SK-N-SH (cell line): ENCODE results near the gene PIPOX. TPM values are rescaled to one million over a fixed set of nuclear protein-coding genes. Genes with fewer than 3 reads are reported as not detected.

Experiments
- CTCF ChIA-PET: fragments of 300-600, 350-600 bp; formaldehyde crosslinking; extraction: SDS; loops from one replicate; lab custom pipeline; 2021; lab: Yijun Ruan, JAX
- POLR2A ChIA-PET: fragments of 350-600 bp; sonication (Branson Sonifier 250); formaldehyde crosslinking; extraction: SDS; loops from one replicate; lab custom pipeline; 2020; ENCODE audit warnings: antibody characterized with exemption, inconsistent platforms; lab: Yijun Ruan, JAX
- DNase-seq: peaks from one replicate; pipeline ENCODE4 v3.0.0; 2012
- H2AFZ ChIP-seq: fragments of 200-600 bp; sonication (generic); 2 replicates; pipeline ENCODE4 v1.8.1; 2016; ENCODE audit warnings: antibody characterized with exemption, mild to moderate bottlenecking, low read depth
- H3F3A ChIP-seq: fragments of 200-600 bp; sonication (generic); replicated peaks from 2 replicates; pipeline ENCODE3; 2016; ENCODE audit warnings: antibody characterized with exemption, mild to moderate bottlenecking; ENCODE audit not compliant: insufficient read depth
- H3K27ac ChIP-seq, 2 experiments: fragments of 200-500 bp in 1 of 2; fragments of 200-600 bp in 1 of 2; sonication (Bioruptor generic) in 1 of 2; sonication (generic), shearing (Covaris generic) in 1 of 2; 2 replicates each; pipeline versions ENCODE4 v1.5.1 to v1.6.1; 2014 to 2016; ENCODE audit warnings: low read depth in 2 of 2, inconsistent platforms in 1 of 2, low read length in 1 of 2, mild to moderate bottlenecking in 1 of 2, mixed read lengths in 1 of 2
- H3K27me3 ChIP-seq: fragments of 200-600 bp; sonication (generic), shearing (Covaris generic); 2 replicates; pipeline ENCODE4 v1.6.1; 2016; ENCODE audit warnings: mixed run types; ENCODE audit not compliant: insufficient read depth
- H3K36me3 ChIP-seq, 2 experiments: fragments of 200-500 bp in 1 of 2; fragments of 200-600 bp in 1 of 2; sonication (Bioruptor generic) in 1 of 2; sonication (generic) in 1 of 2; replicated peaks in 1 of 2; 2 replicates each; pipeline versions ENCODE3 to v1.5.1; 2014 to 2016; ENCODE audit warnings: low read length in 1 of 2, mild to moderate bottlenecking in 1 of 2; ENCODE audit not compliant: insufficient read depth in 2 of 2, control insufficient read depth in 1 of 2
- H3K4me1 ChIP-seq, 2 experiments: fragments of 200-500 bp in 1 of 2; fragments of 200-600 bp in 1 of 2; sonication (Bioruptor generic) in 1 of 2; sonication (generic), shearing (Covaris generic) in 1 of 2; 2 replicates each; pipeline versions ENCODE4 v1.5.1 to v1.6.1; 2014 to 2016; ENCODE audit warnings: low read depth in 1 of 2, low read length in 1 of 2, mixed run types in 1 of 2; ENCODE audit not compliant: insufficient read depth in 2 of 2, control insufficient read depth in 1 of 2
- H3K4me2 ChIP-seq: fragments of 200-600 bp; sonication (generic), shearing (Covaris generic); 2 replicates; pipeline ENCODE4 v1.6.1; 2017; ENCODE audit warnings: mixed run types
- H3K4me3 ChIP-seq, 2 experiments: fragments of 200-500 bp in 1 of 2; fragments of 200-600 bp in 1 of 2; sonication (Bioruptor generic) in 1 of 2; sonication (generic), shearing (Covaris generic) in 1 of 2; 2 replicates each; pipeline versions ENCODE4 v1.5.1 to v1.8.1; 2014 to 2016; ENCODE audit warnings: low read depth in 2 of 2, inconsistent platforms in 1 of 2, low read length in 1 of 2, mild to moderate bottlenecking in 1 of 2, mixed read lengths in 1 of 2, moderate library complexity in 1 of 2
- H3K79me2 ChIP-seq: fragments of 200-600 bp; sonication (generic); 2 replicates; pipeline ENCODE4 v1.8.1; 2017; ENCODE audit warnings: mild to moderate bottlenecking; ENCODE audit not compliant: insufficient read depth
- H3K9ac ChIP-seq: fragments of 200-600 bp; sonication (generic); 2 replicates; pipeline ENCODE4 v1.6.1; 2017; ENCODE audit warnings: mixed run types
- H3K9me2 ChIP-seq: fragments of 200-600 bp; sonication (generic); 2 replicates; pipeline ENCODE4 v1.6.1; 2017; ENCODE audit warnings: mixed run types
- H3K9me3 ChIP-seq: fragments of 200-600 bp; sonication (generic); 2 replicates; pipeline ENCODE4 v1.6.1; 2017; ENCODE audit warnings: mixed run types, mild to moderate bottlenecking, moderate library complexity
- H4K20me1 ChIP-seq: fragments of 200-600 bp; sonication (generic); 2 replicates; pipeline ENCODE4 v1.6.1; 2017; ENCODE audit warnings: mild to moderate bottlenecking, mixed run types; ENCODE audit not compliant: insufficient read depth
- EP300 ChIP-seq, 2 experiments: IDR thresholded peaks; 2 replicates each; pipeline versions ENCODE4 v1.4.0 to v1.6.1; 2012; ENCODE audit warnings: borderline replicate concordance in 1 of 2, low read depth in 1 of 2, low read length in 1 of 2
- EZH2phosphoT487 ChIP-seq: fragments of 200-600 bp; sonication (generic); IDR thresholded peaks from 2 replicates; pipeline ENCODE4 v1.6.1; 2017; ENCODE audit warnings: low read depth, mixed run types, mild to moderate bottlenecking, antibody characterized with exemption, moderate library complexity, borderline replicate concordance
- FOSL2 ChIP-seq: IDR thresholded peaks from 2 replicates; pipeline ENCODE4 v1.4.0; 2012; ENCODE audit warnings: low read depth, mild to moderate bottlenecking, moderate library complexity, borderline replicate concordance
- MEF2A ChIP-seq: IDR thresholded peaks from 2 replicates; pipeline ENCODE4 v1.4.0; 2012; ENCODE audit warnings: low read depth, borderline replicate concordance
- NFIC ChIP-seq: IDR thresholded peaks from 2 replicates; pipeline ENCODE4 v1.4.0; 2012; ENCODE audit warnings: borderline replicate concordance
- RAD21 ChIP-seq: IDR thresholded peaks from 2 replicates; pipeline ENCODE4 v1.6.1; 2012; ENCODE audit warnings: mild to moderate bottlenecking, low read length
- RFX5 ChIP-seq: IDR thresholded peaks from 2 replicates; pipeline ENCODE4 v1.6.1; 2012; ENCODE audit warnings: mild to moderate bottlenecking, improper control_type of control experiment, low read length
- SIN3A ChIP-seq: IDR thresholded peaks from 2 replicates; pipeline ENCODE4 v1.6.1; 2012; ENCODE audit warnings: low read depth, mild to moderate bottlenecking, low read length, moderate library complexity, borderline replicate concordance
- SMC3 ChIP-seq: IDR thresholded peaks from 2 replicates; pipeline ENCODE4 v1.6.1; 2012; ENCODE audit warnings: low read depth, low read length, improper control_type of control experiment
- USF2 ChIP-seq: fragments of 150-350 bp; IDR thresholded peaks from 2 replicates; pipeline ENCODE4 v1.6.1; 2017; ENCODE audit warnings: antibody characterized with exemption, low read length, low read depth, borderline replicate concordance
- YY1 ChIP-seq: IDR thresholded peaks from 2 replicates; pipeline ENCODE4 v1.4.0; 2012; ENCODE audit warnings: low read depth, mild to moderate bottlenecking
- WGBS: methylation state at CpG from one replicate; pipeline ENCODE4 v1.1.6; 2017; ENCODE audit warnings: low lambda C conversion rate; 5-methylcytosine and 5-hydroxymethylcytosine counted together
- polyA plus RNA-seq, 3 experiments: library from polyadenylated mRNA; depleted of rRNA; stranded (reverse); fragments of >200 nt; gene quantifications; 2 replicates each; pipeline ENCODE4 v1.2.3, GENCODE V29; 2012
- TF ChIP-seq, protein P1 (sequence below): IDR thresholded peaks from 2 replicates; pipeline ENCODE4 v1.4.0; 2012; ENCODE audit warnings: low read depth, borderline replicate concordance
- TF ChIP-seq, protein P2 (sequence below): fragments of 200-600 bp; sonication (generic); IDR thresholded peaks from 2 replicates; pipeline ENCODE4 v1.6.1; 2017; ENCODE audit warnings: antibody characterized with exemption, mild to moderate bottlenecking, moderate library complexity

The PIPOX gene
- polyA plus RNA-seq (2012; rRNA removed): 0.31 and 0.55 TPM in 2 replicates
- polyA plus RNA-seq (2012; cell fraction: cytosol; rRNA removed): 0.22 and 0.26 TPM in 2 replicates
- polyA plus RNA-seq (2012; cell fraction: nucleus; rRNA removed): 1.8 and 2.6 TPM in 2 replicates

- no peaks in the 10 kb centered on the region for H3K9me2 ChIP-seq
- no peaks in the 10 kb centered on the region for H3K36me3 ChIP-seq
- no peaks in the 10 kb centered on the region for H3K9me3 ChIP-seq
- peak; percentile 76 for DNase-seq
- no peak within 1 kb of the TSS for H3K9ac ChIP-seq
- 0 out of 2 replicates have a peak, but pooled peaks cover under 1% of the 10 kb centered on the region for H3K27me3 ChIP-seq
- no peak within 1 kb of the TSS for H2AFZ ChIP-seq
- WGBS: 44% methylated on average over 7 of the region's 13 CpGs
- TF ChIP-seq FOSL2 (no peak), SMC3 (peak; percentile 17; the same call in 1 of the 2 replicates), NFIC (peak; percentile 68), YY1 (no peak), MEF2A (no peak), RAD21 (peak; percentile 59), RFX5 (no peak)
- TF ChIP-seq, protein P1, sequence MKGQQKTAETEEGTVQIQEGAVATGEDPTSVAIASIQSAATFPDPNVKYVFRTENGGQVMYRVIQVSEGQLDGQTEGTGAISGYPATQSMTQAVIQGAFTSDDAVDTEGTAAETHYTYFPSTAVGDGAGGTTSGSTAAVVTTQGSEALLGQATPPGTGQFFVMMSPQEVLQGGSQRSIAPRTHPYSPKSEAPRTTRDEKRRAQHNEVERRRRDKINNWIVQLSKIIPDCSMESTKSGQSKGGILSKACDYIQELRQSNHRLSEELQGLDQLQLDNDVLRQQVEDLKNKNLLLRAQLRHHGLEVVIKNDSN: no peak
- TF ChIP-seq, protein P2, sequence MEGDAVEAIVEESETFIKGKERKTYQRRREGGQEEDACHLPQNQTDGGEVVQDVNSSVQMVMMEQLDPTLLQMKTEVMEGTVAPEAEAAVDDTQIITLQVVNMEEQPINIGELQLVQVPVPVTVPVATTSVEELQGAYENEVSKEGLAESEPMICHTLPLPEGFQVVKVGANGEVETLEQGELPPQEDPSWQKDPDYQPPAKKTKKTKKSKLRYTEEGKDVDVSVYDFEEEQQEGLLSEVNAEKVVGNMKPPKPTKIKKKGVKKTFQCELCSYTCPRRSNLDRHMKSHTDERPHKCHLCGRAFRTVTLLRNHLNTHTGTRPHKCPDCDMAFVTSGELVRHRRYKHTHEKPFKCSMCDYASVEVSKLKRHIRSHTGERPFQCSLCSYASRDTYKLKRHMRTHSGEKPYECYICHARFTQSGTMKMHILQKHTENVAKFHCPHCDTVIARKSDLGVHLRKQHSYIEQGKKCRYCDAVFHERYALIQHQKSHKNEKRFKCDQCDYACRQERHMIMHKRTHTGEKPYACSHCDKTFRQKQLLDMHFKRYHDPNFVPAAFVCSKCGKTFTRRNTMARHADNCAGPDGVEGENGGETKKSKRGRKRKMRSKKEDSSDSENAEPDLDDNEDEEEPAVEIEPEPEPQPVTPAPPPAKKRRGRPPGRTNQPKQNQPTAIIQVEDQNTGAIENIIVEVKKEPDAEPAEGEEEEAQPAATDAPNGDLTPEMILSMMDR: peak; percentile 32; the same call in 1 of the 2 replicates
- H3K4me3 ChIP-seq: no peak within 1 kb of the TSS
- H3K27ac ChIP-seq: peak within 1 kb of the TSS in 1 of 2 experiments; percentile 58; a peak in 2 of 4 replicates
- H3K79me2 ChIP-seq: no peaks in the 10 kb centered on the region
- H3F3A ChIP-seq: peaks cover 15% of the 10 kb centered on the region
- CTCF ChIA-PET: interaction anchor here (0.9 to 13.8 kb wide), 7 partner anchors 12 to 81 kb away, joined by 3 to 180 read pairs (median 3); no protein-coding TSS in a partner anchor
- POLR2A ChIA-PET: no interaction called here
- H3K4me1 ChIP-seq: peaks cover 43 to 49% of the 10 kb centered on the region in 2 experiments; a peak in 3 of 4 replicates
- H3K4me2 ChIP-seq: peak within 1 kb of the TSS; percentile 30; the same call in 1 of the 2 replicates
- no peaks in the 10 kb centered on the region for H4K20me1 ChIP-seq
These were observed at the start of gene PIPOX for GRCh38 chr17:29042679-29043538. TSS of gene PIPOX (plus strand) at chr17:29043141. CDS start at chr17:29043226, 85 bp downstream.

DNA sequence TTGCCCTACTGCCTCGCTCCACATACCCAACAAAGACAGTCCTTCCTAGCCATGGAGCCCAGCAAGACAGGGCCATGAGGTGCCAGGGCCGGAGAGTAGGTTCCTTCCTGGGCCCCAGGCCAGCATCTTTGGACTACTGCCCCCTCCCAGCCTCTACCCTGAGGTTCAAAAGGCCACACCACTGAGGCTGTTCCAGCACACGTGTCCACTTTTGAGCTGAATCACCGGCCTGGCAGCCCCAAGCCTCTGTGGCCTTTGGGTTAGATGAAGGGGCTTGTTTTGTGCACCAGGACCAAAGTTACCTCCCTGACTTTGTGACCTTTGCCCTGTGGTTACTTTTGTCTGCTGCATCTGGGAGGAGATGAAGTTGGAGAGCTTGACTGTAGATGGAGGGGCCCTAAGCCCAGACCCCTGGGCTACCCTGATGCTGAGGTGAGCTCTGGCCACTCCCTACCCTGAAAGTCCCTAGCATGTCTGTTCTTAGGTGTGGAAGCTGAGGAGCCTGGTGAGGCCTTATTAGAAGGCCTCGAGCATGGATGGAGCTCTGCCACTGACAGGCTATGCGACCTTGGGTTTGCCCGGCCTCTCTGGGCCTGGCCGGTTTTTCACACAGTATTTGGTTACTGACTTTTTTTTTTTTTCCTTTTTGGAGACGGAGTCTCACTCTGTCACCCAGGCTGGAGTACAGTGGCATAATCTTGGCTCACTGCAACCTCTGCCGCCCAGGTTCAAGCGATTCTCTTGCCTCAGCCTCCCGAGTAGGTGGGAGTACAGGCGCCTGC lies 49.1 kb upstream of the PIPOX start:
- Histone ChIP-seq H3K79me2 (no peaks in the 10 kb centered on the region), H3K27me3 (peaks cover 2% of the 10 kb centered on the region; the same call in 1 of the 2 replicates), H3K4me1 (peaks cover 0 to 30% of the 10 kb centered on the region in 2 experiments; a peak in 1 of 4 replicates), H2AFZ (no peak overlapping the region), H3K27ac (no peak overlapping the region), H3K4me3 (no peak overlapping the region), H3K36me3 (no peaks in the 10 kb centered on the region), H3K9me2 (no peaks in the 10 kb centered on the region), H3F3A (no peaks in the 10 kb centered on the region), H3K9ac (no peak overlapping the region), H4K20me1 (no peaks in the 10 kb centered on the region), H3K4me2 (no peak overlapping the region), H3K9me3 (no peaks in the 10 kb centered on the region)
- ChIA-PET POLR2A (no interaction called here), CTCF (interaction anchor here (0.9 to 3.8 kb wide), 5 partner anchors 28 to 123 kb away, joined by 3 to 25 read pairs (median 7); no protein-coding TSS in a partner anchor)
- DNase-seq: no peak
- WGBS: 75% methylated on average over 10 of the region's 13 CpGs
- TF ChIP-seq YY1 (no peak), SIN3A (no peak), USF2 (no peak), EP300 (IDR thresholded peaks at IDR 0.05; ENCODE audit: borderline replicate concordance in 1 of 2, low read depth in 1 of 2, low read length in 1 of 2) (no peak), MEF2A (no peak), EZH2phosphoT487 (no peak)
- TF ChIP-seq, protein P2: no peak
- TF ChIP-seq, protein P1: no peak
